ENCODE data around the gene ARHGEF25. TPM values are rescaled to one million over a fixed set of nuclear protein-coding genes. Genes with fewer than 3 reads are reported as not detected.
"Not testable (repeated sequence)": the region's sequence is repeated elsewhere in the genome, so short reads cannot be mapped to it uniquely, and the experiment has no call there.

ARHGEF25 gene
- 0.31 TPM for total RNA-seq

DNA sequence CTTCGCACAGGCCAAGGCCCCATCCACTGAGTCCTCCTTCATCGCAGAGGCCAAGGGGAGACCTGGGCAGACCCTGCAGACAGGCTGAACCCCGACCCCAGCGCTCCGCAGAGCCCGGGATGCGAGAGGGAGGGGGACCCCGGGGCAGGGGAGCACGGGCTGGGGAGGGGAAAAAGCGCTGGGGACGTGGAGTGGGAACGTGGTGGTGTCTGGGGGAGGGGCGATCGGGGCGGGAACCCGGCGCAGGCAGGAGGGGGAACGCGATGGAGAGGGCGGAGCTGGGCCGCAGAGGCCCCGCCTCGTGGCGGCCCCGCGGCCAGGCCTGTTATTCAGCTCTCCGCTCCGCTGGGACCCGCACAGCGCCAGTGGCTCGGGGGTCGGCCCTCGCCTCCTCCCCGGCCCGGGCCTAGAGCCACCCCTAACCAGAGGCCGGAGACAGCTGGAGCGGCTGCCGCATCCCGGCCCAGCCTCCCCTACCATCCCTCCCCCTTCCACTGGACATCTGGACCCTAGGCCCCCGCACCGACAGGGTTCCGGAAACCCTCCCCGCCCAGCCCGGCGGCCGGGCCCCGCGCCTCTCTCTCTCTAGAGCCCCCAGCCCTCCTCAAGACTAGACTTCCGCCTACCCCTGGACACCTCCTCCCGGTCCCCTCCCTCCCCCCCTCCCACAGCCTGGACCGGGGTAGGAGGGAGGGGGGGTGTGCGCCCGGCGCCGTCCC is at the start of gene ARHGEF25:
Gene ARHGEF25, plus strand, starts transcription at position 328 of the 719 bp plus-strand sequence. CDS start 460 bp downstream, outside the sequence.
- H3K4me1 ChIP-seq (ENCODE audit: insufficient read depth, low read length) = peaks cover 21% of the 10 kb centered on the region
- no peaks in the 10 kb centered on the region for H3K9me3 ChIP-seq (ENCODE audit: low read depth, low read length)
- peak within 1 kb of the TSS; percentile 20 for H3K4me3 ChIP-seq (ENCODE audit: low read length)
- peaks cover 36% of the 10 kb centered on the region for H3K27me3 ChIP-seq (ENCODE audit: insufficient read depth, low read length)

GRCh38 chr12:57563358-57563757 is 47.9 kb upstream of the ARHGEF25 start:
- Histone ChIP-seq H3K4me1 (ENCODE audit: insufficient read depth, low read length) (no peaks in the 10 kb centered on the region), H3K27me3 (ENCODE audit: insufficient read depth, low read length) (no peaks in the 10 kb centered on the region), H3K9me3 (ENCODE audit: low read depth, low read length) (no peaks in the 10 kb centered on the region), H3K4me3 (ENCODE audit: low read length) (no peak overlapping the region)

- Histone ChIP-seq H3K27me3 (ENCODE audit: insufficient read depth, low read length) (no peaks in the 10 kb centered on the region), H3K4me3 (ENCODE audit: low read length) (no peak overlapping the region), H3K4me1 (ENCODE audit: insufficient read depth, low read length) (no peaks in the 10 kb centered on the region), H3K9me3 (ENCODE audit: low read depth, low read length) (no peaks in the 10 kb centered on the region)
Observed at GRCh38 chr12:57564178-57564740, 47.0 kb upstream of the ARHGEF25 start.

- Histone ChIP-seq H3K27me3 (ENCODE audit: insufficient read depth, low read length) (no peaks in the 10 kb centered on the region), H3K9me3 (ENCODE audit: low read depth, low read length) (no peaks in the 10 kb centered on the region), H3K4me1 (ENCODE audit: insufficient read depth, low read length) (no peaks in the 10 kb centered on the region)
Observed at GRCh38 chr12:57568838-57569237, 42.4 kb upstream of the ARHGEF25 start.

DNA sequence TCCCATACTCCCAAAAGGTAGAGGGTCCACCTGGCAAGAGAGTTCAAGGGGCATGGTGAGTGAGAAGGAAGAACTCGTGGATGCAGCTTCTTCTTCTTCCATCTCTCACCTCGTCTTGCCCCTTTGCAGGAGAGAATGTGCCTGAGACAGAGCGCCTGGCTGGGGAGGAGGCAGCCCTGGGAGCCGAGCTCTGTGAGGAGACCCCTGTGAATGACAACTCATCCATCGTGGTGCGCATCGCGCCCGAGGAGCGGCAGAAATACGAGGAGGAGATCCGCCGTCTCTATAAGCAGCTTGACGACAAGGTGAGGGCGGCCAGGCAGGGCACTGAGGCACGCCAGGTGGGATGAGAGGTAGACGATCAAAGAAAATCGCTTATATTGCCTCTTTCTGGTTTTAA is 41.4 kb upstream of the ARHGEF25 start:
- H3K4me3 ChIP-seq (ENCODE audit: low read length) = no peak overlapping the region
- H3K4me1 ChIP-seq (ENCODE audit: insufficient read depth, low read length) = no peaks in the 10 kb centered on the region
- H3K9me3 ChIP-seq (ENCODE audit: low read depth, low read length) = no peaks in the 10 kb centered on the region
- H3K27me3 ChIP-seq (ENCODE audit: insufficient read depth, low read length) = no peaks in the 10 kb centered on the region

More at GRCh38 chr12:57568838-57569237, 42.4 kb upstream of the ARHGEF25 start:
- no peak overlapping the region for H3K4me3 ChIP-seq (ENCODE audit: low read length)

DNA sequence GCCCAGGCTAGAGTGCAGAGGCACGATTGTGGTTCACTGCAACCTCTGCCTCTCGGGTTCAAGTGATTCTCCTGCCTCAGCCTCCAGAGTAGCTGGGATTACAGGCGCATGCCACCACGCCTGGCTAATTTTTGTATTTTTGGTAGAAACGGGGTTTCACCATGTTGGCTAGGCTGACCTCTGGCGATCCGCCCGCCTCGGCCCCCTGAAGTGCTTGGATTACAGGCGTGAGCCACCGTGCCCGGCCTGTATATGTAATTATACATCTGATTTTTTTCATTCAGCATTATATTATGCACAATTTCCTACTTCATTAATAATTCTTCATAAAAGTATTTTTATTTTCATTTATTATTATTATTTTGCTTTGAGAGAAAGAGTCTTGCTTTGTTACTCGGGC is 40.8 kb upstream of the ARHGEF25 start:
- not testable (repeated sequence) for H3K4me1 ChIP-seq (ENCODE audit: insufficient read depth, low read length); H3K27me3 ChIP-seq (ENCODE audit: insufficient read depth, low read length); H3K9me3 ChIP-seq (ENCODE audit: low read depth, low read length); H3K4me3 ChIP-seq (ENCODE audit: low read length)

DNA sequence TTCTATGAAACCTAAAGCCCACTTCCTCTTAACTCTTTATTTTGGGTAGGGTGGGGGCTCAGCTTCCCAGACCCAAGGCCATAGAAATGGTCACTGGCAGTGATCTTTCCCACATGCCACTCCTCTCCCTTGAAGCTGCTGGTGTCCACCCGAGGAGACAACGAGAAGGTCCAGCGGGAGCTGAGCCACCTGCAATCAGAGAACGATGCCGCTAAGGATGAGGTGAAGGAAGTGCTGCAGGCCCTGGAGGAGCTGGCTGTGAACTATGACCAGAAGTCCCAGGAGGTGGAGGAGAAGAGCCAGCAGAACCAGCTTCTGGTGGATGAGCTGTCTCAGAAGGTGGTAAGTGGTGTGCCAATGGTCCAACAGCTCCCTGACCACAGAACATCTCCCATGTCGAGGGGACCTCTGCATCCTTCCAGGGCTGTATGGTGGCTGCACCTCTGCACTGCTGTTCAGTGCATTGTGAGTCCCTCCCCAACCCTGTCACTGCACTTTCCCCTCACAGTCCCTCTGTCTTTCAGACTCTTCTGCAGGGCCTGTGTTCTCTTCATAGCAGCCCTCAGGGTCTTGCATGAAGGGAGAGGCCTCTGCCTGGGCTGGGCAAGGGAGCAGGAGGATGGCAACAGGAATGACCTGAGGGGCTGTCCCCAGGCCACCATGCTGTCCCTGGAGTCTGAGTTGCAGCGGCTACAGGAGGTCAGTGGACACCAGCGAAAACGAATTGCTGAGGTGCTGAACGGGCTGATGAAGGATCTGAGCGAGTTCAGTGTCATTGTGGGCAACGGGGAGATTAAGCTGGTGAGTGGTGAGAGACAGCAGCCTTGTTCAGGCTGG is 39.1 kb upstream of the ARHGEF25 start:
- Histone ChIP-seq H3K4me1 (ENCODE audit: insufficient read depth, low read length) (no peaks in the 10 kb centered on the region), H3K27me3 (ENCODE audit: insufficient read depth, low read length) (no peaks in the 10 kb centered on the region), H3K9me3 (ENCODE audit: low read depth, low read length) (no peaks in the 10 kb centered on the region), H3K4me3 (ENCODE audit: low read length) (no peak overlapping the region)

DNA sequence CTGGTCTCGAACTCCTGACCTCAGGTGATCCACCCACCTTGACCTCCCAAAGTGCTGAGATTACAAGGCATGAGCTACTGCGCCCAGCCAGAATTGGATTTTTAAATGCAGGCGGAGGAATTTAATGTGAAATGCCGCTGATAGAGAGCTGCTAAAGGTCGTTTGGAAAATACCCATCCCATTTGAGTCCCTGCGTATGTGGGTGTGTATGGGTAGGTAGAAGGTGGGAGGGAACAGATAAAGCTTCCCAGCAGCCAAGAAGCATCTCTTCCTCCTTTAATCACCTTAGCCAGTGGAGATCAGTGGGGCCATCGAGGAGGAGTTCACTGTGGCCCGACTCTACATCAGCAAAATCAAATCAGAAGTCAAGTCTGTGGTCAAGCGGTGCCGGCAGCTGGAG is 36.4 kb upstream of the ARHGEF25 start:
- no peaks in the 10 kb centered on the region for H3K9me3 ChIP-seq (ENCODE audit: low read depth, low read length)
- H3K27me3 ChIP-seq (ENCODE audit: insufficient read depth, low read length) = no peaks in the 10 kb centered on the region
- H3K4me3 ChIP-seq (ENCODE audit: low read length) = no peak overlapping the region
- no peaks in the 10 kb centered on the region for H3K4me1 ChIP-seq (ENCODE audit: insufficient read depth, low read length)

DNA sequence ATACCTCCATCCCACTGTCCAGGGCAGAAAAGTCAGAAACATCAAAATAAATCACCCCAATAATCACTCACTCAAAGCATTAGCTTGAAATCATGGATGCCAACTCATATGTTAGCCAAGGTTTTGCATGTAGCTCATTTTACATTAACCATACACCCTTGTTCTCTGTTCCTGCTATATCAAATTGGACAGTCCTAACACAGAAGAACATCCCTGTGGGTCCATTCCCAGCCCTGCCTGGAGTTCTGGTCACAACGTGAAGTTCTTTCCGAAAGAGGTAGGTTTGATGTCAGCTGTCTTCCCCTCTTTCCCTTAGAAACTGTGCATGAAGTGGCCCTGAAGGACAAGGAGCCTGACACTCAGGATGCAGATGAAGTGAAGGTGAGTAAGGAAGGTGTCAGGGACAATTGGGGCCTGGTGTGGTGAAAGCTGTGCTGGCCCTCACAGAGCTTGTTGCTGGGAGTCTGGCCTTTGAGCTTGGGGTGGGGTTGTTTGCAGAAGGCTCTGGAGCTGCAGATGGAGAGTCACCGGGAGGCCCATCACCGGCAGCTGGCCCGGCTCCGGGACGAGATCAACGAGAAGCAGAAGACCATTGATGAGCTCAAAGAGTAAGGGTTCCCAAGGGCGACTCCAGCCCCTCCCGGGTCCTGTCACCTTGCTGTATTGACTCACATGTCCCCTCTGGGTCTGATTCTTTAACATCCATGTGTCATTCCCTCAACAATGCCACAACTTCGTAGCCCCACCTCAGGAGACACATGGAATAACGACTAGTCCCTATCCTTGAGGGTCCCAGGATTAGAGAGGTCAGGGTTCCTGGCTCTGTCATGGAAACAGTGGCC is 35.2 kb upstream of the ARHGEF25 start:
- no peaks in the 10 kb centered on the region for H3K4me1 ChIP-seq (ENCODE audit: insufficient read depth, low read length)

DNA sequence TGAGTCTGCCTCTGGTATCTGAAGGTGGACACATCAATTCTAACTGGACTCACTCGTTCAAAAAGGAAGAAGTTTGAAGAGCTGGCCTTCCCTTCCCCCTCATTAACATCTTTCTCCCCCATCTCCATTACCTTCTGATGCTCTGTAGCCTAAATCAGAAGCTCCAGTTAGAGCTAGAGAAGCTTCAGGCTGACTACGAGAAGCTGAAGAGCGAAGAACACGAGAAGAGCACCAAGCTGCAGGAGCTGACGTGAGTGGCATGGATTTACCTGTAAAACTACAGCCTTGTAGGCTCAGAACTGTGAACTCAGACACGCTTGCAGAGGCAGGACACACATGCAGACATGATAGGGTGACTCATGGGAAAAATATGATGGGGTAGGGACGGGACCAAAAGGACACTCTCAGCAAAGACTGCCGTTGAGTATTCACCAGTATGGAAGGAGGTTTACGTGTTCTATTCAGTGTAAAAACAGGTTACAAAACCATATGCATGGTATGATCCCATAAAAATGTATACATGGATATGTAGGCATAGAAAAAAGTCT is 34.5 kb upstream of the ARHGEF25 start:
- H3K4me3 ChIP-seq (ENCODE audit: low read length) = no peak overlapping the region
- H3K27me3 ChIP-seq (ENCODE audit: insufficient read depth, low read length) = no peaks in the 10 kb centered on the region
- no peaks in the 10 kb centered on the region for H3K9me3 ChIP-seq (ENCODE audit: low read depth, low read length)
- H3K4me1 ChIP-seq (ENCODE audit: insufficient read depth, low read length) = no peaks in the 10 kb centered on the region

More for the DNA sequence above, 35.2 kb upstream of the ARHGEF25 start:
- Histone ChIP-seq H3K4me3 (ENCODE audit: low read length) (no peak overlapping the region), H3K9me3 (ENCODE audit: low read depth, low read length) (no peaks in the 10 kb centered on the region), H3K27me3 (ENCODE audit: insufficient read depth, low read length) (no peaks in the 10 kb centered on the region)

GRCh38 chr12:57577981-57578758 is 33.1 kb upstream of the ARHGEF25 start:
- Histone ChIP-seq H3K9me3 (ENCODE audit: low read depth, low read length) (no peaks in the 10 kb centered on the region), H3K4me3 (ENCODE audit: low read length) (no peak overlapping the region), H3K27me3 (ENCODE audit: insufficient read depth, low read length) (peaks cover 2% of the 10 kb centered on the region), H3K4me1 (ENCODE audit: insufficient read depth, low read length) (no peaks in the 10 kb centered on the region)

GRCh38 chr12:57579011-57579410 is 32.2 kb upstream of the ARHGEF25 start:
- Histone ChIP-seq H3K9me3 (ENCODE audit: low read depth, low read length) (no peaks in the 10 kb centered on the region), H3K4me1 (ENCODE audit: insufficient read depth, low read length) (peaks cover 2% of the 10 kb centered on the region), H3K27me3 (ENCODE audit: insufficient read depth, low read length) (peaks cover 2% of the 10 kb centered on the region), H3K4me3 (ENCODE audit: low read length) (no peak overlapping the region)

DNA sequence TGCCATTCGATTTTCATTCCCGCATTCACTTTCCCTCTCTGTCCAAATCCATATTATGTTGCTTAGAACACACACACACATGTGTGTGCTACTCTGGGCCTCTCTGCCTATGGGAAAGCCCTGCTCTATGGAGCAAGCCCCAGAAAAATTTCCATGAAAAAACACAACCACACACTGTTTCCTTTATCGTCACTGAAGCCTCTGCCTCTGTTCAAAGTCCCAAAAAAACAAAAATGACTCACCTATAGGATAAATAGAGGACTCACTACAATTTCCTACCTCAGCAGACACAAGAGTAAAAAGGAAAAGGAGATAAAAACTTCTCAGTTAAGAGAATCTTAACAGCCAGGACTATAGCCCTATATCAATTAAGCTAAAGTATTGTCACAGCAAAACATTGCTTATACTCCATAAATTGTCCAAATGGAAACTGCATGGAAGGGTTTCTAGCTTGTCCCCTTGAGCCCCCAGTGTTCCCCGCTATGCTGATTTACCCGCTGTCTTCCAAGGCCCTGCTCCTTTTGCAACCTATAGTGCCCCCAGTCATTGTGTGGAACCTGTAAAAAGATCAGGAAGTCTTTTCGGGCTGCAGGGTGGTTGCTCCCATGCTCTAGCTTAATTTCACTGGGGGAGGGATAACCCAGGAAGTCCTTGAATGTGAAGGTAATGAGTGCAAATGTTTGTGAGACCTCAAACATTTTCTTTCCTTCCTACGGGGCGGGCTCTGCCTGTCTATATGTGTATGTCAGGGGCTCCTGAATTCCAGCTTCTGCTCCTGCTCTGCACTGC is 31.4 kb upstream of the ARHGEF25 start:
- peaks cover 11% of the 10 kb centered on the region for H3K4me1 ChIP-seq (ENCODE audit: insufficient read depth, low read length)
- H3K4me3 ChIP-seq (ENCODE audit: low read length) = no peak overlapping the region
- H3K9me3 ChIP-seq (ENCODE audit: low read depth, low read length) = no peaks in the 10 kb centered on the region
- H3K27me3 ChIP-seq (ENCODE audit: insufficient read depth, low read length) = peaks cover 2% of the 10 kb centered on the region

All from mononuclear cell (primary cell).